EH (cell line): ENCODE measurements around the gene LLCFC1.

Source experiments
- DNase-seq: peaks from one replicate; pipeline ENCODE4 v3.0.0-alpha.2; 2015; ENCODE audit warnings: low read depth

The LLCFC1 gene

DNA sequence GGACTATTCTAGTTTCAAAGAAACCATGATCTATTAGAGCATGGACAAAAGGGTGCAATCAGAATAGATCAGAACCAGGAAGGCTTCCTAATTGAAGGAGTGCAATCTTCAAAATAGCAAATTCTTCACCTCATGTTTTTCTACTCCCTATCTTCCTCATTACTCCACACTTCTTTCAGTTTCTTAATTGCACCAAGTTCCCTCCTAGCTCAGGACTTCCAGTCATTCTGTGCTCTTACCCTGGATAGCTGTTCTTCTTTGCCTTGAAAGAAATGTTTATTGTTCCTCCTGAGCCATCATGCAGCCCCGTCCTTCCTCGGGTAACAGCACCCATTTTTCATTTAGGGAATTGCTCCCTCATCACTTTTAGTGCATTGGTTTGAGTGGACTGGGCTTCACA lies 28.8 kb upstream of the LLCFC1 start:
- no peak for DNase-seq

DNA sequence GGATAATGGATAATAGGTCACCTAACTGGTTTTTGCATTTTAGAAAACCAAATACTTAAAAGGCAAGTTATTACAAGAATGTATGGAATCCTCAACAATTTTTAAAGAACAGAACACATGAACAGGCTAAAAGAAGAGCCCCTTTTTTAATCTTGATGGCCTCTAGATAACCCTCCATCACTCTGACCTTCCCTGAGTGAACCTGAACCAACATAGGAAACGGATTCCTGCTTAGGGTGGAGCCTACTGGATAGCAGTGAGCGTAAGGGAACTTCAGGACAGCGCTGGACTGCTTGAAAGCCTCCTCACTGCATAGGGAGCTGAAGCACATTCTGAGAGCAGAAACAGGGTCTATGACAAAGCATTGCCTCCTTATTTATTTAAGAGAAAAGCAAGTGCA lies 26.2 kb upstream of the LLCFC1 start:
- no peak for DNase-seq

DNA sequence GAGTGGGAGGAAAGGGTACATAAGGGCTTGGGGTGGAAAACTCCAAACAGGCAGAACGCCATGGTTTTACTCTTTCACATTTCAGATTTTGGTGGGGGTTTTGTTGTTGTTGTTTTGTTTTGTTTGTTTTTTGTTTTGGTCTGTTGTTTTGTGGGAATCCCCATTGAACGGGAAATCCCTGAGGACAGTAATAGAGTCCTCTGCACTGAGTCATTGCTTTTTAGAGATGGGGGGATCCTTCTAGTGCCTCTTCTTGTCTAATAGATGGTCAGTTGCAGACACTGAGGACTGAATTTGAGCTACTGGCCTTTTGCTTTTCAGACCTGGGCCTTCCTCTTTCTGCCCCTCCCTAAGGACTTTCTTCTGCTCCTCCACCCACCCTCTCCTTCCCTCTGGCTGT lies 25.7 kb upstream of the LLCFC1 start:
- no peak for DNase-seq

DNA sequence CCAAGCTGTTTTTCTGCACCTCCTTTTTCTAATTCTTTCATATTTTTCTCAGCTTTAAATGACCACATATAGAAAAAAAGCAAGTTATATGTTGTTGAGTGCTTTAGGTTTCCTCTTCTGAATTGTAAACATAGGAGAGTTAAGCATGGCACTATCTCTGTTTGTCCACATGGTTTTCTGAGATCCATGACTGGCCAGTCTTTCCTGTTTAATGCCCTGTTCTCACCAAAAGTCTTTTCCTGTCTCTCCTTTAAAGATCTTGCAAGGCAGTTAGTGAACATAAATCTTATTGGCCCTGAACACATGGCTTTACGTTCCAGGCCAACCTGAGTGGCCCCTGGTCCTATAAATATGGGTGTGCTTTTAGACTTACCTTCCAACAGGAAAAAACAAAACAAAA lies 25.2 kb upstream of the LLCFC1 start:
- DNase-seq: no peak

DNA sequence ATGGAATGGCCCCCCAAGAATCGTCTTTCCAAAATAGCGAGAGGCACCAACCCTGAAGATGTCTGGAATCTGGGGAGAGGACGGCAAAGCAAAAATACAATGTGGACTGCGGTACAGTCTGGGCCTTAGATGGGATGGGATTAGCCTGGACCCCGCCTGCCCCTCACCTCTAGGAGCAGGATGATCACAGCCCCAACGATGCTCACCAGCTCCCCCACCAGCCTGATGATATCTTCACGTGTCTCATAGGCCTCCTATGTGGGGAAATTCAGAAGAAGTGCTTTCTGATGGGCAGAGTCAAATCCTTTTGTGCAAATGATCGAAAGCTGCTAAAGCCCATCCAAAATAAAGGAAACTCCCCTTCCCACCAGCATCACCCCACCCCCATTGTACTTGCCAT lies 24.0 kb upstream of the LLCFC1 start:
- no peak for DNase-seq

DNA sequence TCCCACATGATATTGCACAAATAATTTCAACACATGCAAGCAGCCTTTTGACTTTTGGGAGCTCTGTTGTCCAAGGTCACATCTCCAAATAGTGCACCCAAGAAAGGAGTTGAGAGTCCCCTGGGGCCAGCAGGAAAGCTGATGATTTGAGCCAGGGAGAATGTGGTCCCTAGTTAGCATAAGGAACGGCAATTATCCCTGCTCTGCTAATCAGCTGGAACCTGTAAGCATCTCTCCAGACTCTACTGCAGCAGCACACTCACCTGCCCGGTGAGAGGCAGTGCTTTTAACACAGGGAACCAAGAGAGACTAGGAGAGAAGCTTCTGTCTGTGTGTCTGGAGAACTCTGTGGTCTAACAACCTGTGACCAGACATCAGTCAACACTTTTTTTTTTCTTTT lies 22.8 kb upstream of the LLCFC1 start:
- no peak for DNase-seq

DNA sequence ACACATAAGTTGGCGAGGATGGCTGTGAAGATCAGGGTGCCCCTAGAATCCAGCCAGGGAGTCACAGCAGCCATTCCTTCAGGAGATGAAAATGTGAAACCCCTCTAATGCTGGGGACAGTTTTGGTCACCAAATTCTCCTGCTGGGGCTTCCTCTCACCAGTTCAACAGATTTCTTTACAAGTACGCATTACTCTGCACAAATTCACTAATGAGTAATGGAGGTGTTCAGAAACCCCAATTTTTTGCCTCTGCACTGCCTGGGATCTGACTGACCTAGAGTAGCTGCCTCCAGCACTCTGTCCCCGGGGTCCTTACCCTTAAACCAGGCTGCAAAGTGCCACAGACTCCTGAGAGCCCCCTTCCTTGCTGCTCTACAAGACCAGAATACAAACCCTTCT lies 21.8 kb upstream of the LLCFC1 start:
- DNase-seq: no peak

DNA sequence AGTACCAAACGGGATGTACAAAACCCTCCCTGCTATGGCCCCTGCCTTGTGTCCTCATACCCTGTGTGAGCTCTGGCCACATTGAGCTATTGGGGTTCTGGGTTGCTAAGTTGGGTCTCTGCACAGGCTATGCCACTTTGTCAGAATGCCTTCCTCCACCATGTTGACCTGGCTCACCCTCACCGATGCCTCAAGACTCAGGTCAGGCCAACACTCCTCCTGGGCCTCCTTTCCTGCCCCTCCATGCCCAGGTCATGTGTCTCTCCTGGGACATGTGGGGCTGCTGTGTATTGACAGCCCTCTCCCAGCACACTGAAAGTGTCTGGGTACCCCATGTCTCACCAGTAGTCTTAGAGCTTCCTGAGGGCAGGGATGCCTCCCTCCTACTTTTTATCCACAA lies 20.4 kb upstream of the LLCFC1 start:
- DNase-seq: no peak

DNA sequence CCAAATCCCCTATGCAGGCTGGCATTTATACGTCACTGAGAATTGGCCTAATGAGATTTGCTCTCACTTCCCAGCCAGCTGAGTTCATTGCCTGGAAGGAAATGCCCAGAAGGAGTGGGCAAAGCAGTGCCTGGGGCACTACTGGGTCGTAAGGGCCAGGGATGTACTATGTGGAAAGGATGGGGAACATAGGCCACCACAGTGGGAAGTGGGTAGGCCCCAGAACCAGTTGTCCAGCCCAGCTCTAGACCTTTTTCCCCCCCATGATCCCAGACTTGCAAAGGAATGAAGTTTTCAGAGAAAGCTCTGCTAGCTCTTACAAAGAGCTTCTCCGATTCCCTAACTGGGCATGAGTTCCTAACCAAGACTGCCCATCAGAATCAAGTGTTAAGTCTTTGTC lies 19.6 kb upstream of the LLCFC1 start:
- DNase-seq: no peak

DNA sequence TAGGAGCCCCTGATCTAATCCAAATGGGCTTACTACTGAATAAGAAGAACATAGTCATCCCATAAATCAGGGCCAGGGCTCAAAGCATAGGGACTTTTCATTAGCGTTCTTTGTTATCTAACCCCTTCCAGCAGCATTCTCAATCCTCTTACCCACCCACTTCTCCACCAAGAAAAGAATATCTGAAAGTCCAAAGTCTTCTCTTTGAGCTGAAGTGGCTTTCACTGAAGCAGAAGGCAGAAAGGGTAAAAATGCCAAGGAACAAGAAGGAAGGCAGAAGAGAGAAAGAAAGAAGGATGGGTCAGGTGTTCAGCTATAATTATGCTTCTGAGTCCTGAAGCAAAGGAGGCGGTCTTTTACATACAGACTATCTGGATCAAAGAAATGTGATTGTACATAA lies 15.9 kb upstream of the LLCFC1 start:
- no peak for DNase-seq

DNA sequence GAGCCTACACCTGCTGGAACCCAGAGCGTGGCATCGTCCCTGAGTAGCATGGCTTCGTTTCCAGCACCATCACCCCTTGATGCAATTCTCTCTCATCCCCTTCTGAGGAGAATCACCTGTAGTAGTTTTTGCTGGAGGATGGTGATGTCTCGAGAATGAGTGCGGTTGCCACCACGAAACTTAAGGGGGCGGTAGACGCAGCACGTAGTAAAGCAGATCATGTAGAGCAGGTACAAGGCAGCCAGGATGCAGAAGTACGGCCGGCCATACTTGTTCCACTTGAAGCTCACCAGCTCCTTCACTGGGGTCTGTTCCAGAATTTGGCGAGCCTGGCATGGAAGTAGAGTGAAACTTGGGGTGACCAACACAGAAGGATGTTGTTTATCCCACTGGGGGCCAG lies 13.9 kb upstream of the LLCFC1 start:
- DNase-seq: no peak

DNA sequence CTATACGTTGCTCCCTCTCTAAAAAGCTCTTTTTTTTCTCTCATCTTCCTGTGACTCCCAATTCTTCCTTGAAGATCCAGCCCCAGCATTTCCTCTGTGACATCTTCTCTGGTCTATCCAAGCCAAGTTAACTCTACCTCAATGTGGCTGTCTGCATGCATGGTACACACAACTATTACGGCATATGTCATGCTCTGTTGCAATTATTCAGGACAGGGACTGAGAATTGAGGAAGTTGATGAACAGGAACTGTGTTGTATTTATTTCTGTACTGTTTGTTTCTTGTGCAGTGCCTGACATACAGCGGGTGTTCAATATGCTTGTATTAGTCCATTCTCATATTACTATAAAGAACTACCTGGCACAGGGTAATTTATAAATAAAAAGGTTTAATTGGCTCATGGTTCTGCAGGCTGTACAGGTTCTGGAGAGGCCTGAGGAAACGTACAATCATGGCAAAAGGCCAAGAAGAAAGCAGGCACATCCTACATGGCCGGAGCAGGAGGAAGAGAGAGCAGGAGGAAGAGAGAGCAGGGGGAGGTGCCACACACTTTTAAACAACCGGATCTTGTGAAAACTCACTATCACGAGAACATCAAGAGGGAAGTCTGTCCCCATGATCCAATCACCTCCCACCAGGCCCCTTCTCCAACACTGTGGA lies 12.1 kb upstream of the LLCFC1 start:
- no peak for DNase-seq

DNA sequence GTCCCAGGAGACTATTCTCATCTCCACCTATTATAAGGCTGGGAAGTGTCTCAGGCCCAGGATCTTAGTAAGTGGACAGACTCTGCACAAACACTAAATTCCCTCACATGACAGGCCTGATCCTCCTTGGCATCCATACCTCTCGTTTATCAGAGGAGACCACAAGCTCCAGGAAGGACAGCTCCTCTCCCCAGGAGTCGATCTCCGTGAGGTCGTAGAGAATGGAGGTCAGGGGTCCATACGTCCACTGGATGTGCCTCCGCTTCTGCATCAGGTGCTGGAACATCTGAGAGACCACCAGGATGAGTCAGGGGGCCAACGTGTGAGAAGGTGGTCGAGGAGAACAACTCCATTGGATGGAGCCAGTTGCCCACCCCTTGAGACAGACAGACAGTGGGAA lies 11.3 kb upstream of the LLCFC1 start:
- DNase-seq: no peak

DNA sequence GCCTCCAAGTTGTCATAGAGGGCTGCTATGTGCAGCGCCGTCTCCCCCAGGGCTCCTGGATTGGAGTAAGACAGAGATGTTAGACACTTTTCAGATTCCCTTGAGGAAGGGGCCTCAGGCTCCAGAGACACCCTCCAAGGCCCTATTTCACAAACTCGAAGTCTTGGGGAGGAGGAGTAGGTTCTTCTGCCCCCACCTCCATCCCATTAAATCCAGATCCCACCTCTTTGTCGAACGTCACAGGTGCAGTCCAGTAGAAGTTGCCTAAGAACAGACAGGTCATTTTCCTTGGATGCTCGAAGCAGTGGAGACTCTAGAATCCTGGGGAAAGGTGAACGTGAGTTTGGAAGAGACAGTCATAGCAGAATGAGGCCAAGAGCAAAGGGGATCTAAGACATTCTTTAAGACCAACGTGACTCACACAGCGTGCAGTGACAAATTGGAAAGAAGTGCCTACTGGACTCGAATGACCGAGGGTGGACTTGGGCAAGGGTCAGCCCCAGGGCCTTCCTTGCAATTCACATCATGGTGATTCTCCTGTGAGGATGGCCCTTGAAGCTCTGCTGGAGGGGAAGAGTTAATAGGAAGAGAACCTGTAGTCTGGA lies 9.1 kb upstream of the LLCFC1 start:
- DNase-seq: no peak

DNA sequence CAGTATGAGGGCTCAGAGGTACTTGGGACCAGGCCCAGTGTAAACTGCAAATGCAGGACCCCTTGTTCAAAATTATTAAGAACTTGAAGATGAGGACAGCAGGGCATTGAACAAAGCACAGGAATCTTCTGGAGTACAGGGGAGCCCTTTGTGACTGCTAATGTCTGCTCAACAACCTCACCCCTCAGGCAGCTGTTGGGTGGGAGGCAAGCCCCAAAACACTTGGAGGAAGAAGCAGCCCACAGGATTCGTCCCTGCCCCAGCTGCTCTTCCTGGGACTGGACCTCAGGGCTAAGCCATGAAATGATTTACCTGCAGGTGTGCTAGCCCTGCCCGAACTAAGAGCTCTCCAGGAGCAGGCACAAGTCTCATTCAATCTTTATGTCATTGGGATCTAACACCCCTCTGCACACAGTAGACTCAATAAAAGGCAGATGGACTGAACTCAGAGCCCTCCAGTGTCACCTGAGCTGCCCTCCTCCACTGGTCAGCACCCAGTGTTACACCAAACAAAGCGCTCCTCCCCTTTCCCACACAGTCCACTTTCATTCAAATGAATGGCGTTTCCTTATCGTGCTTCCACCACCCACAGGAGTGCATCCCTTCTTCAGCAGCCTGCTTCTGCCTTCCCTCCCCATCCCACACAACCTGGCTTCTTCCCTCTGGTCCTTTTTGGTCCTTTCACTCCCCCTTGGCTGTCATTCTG lies 6.7 kb upstream of the LLCFC1 start:
- DNase-seq: no peak

DNA sequence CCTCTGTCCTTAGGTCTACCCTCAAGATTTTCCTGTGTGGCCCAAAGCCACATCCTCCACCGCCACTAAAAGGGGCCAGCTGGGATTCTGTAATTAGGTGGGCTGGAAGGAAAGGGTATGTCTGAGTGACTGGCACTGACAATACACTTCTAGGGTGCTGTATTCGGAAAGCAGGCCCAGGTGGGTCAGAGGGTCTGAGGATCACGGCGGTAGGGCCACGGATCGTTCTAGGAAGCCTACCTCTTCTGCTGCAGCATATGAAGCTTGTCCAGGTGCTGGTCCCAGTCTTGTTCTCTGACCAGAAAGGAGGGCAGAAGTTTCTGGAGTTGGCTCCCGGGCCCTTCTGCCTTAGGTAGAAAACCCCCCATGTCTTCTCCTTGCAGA lies 6.2 kb upstream of the LLCFC1 start:
- DNase-seq: no peak

DNA sequence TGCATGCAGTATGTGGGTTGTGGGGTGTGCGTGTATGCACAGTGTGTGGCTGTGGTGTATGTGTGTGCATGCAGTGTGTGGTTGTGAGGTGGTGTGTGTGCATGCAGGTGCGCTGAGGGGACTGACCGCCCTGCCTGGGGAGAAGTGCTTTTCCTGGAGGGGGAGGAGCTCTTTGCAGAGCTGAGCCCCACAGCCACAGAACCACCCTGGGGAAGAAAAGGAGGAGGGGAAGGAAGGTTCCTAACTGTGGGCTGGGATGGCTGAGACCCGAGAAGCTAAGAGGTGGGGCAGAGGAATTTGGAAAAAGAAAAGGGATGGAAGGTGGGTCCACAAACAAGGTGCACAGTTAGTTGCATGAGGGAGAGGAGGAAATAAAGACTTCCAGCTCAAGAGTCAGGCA lies 5.7 kb upstream of the LLCFC1 start, which contains the start of gene TRPV5:
Gene TRPV5 (minus strand): TSS at position 123 of the 400 bp plus-strand sequence. CDS start 287 bp downstream, outside the sequence.
- no peak for DNase-seq

DNA sequence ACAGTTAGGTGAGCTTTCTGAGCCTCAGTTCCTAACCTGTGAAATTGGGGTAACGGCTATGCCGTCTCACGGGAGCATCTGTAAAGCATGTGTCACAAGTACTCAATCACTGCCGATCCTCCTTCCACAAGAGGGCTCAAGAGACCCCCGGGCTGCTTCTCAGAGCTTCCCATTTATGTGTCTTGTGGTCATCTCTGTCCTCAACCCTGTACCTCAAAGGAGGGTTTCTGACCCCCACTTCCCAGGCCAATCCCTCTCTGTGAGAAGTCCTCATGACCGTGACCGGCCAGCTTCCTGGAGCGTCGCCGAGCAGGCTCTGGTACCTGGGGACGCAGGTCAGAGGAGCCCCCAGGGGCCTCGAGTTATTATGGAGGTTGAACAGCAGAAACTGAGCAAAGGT lies 5.2 kb upstream of the LLCFC1 start:
- DNase-seq: no peak

DNA sequence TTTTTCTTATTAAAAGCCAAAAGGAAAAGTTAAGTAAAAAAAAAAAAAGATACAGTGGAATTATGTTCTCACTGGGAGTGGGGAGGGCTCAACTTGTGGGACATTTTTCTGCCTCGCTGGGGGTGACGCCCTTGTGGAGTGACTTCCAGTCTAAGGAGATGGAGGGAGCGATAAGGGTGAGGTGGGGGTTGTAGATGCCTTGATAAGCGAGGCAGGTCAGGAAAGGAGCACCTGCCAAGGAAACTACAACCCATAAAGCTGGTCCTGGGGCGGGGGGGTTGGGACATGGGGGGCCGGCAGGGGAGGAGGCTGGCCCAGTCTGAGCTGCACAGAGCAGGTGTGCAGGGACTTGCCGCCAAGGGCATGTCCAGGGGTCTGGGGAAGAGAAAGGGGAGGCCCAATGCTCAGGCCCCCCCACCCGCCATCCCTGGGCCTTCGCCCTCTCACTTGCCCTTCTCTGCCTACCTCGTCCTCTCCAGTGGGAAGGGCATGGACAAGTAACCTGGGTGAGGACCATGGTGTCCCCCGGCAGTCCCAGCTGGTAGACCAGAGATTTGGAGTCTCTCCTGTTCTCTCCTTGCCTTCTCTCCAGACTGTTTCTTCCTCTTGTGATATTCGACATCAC lies 3.2 kb upstream of the LLCFC1 start:
- DNase-seq: no peak

DNA sequence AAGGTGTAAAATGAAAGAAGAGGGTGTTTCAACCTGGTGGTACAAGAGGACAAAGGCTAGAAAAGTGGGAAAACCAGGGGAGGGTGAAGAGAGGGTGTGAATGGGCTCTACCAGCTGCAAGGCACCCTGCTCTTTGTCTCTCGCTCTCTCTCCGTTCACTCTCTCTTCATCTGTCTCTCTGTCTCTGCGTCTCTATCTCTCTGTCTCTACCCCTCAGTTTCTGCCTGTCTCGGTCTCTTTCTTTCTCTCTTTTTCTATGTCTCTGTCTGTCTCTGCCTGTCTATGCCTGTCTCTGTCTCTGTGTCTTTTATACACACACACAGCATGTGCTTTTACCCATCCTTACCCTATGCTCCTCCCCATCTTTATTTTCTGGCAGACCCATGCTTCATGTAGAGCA lies 673 bp upstream of the LLCFC1 start:
- no peak for DNase-seq

DNA sequence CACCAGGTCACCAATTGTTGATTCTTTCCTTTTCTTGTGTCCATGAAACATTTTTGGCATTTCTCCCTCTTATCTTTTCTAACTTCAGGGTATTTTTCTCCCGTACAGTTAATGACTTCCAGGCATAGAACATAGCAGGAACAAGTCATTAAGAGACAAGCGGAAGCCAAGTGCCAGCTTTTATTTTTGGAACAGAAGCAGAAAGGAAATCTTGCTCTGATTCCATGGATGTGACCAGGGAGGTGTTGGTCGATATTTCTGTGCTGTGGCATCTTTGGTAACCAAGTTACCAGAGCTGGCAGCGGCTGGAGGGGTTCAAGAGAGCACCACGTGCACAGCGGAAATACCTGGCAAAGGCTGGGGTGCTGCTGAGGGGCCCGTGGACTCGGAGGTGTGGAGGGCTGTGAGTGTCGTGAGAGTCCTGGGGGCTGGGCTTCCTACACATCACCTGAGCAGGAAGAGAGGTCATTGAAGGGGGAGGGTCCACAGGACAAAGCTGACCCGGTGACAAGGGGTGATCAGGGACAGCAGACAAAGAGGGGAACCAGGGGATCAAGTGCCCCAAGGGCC lies 1.8 kb downstream of the LLCFC1 start:
- no peak for DNase-seq

DNA sequence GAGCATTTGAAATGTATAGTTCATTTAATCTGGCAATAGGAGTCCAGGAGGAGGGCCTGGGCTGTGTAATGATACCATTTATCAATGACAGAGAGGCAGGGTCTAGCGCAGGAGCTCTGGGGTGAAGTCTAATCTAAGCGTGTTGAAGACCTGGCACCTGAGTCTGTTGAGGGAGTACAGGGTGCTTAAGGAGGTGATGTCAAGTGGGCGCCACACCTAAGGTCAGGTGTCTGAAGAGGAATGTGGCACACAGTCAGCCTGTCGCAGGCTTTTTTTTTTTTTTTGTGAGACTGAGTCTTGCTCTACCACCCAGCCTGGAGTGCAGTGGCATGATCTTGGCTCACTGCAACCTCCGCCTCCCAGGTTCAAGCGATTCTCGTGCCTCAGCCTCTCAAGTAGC lies 2.3 kb downstream of the LLCFC1 start:
- DNase-seq: no peak

DNA sequence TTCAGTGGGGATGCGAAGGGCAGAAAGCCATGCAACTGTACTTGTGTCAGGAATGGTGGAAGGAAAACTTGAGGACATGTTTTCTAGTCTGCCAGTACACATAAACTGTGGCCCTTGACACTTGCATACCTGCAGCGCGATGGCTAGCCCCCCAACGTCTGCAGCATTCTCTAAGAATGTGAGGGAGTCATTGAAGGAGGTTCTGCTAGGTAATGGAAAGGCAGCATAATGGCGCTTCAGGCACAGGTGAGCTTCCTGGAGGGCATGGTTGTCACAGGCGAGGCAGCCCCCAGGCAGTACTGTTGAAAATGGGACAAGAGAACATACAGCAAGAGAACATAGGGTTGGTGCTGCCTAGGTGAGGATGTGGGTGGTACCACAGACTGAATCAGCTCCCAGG lies 3.5 kb downstream of the LLCFC1 start:
- no peak for DNase-seq
